Choroid plexus epithelial cell (primary cell): ENCODE measurements around the gene OGFOD2.
A peak's percentile ranks its signal among the peaks of the same experiment; 100 is the strongest.
"Not testable (repeated sequence)": the region's sequence is repeated elsewhere in the genome, so short reads cannot be mapped to it uniquely, and the experiment has no call there.

Source experiments
- DNase-seq: peaks from one replicate; pipeline ENCODE4 v3.0.0-alpha.2; 2010; ENCODE audit warnings: low read depth
- H3K4me3 ChIP-seq: 2 replicates; pipeline ENCODE4 v1.5.1; 2011; ENCODE audit warnings: low read depth, mild to moderate bottlenecking, control low read depth, low read length, moderate library complexity
- CTCF ChIP-seq: conservative IDR thresholded peaks from 2 replicates; pipeline ENCODE4 v1.5.1; 2011; ENCODE audit warnings: low read depth, mild to moderate bottlenecking, control low read depth, inconsistent platforms, low read length, moderate library complexity

The OGFOD2 gene

GRCh38 chr12:123006977-123007376, 31.9 kb downstream of the OGFOD2 start:
- DNase-seq = peak; percentile 10
- TF ChIP-seq CTCF = no peak
- H3K4me3 ChIP-seq = no peak overlapping the region

GRCh38 chr12:123010110-123010509, 35.1 kb downstream of the OGFOD2 start:
- no peak for DNase-seq
- no peak for TF ChIP-seq CTCF
- H3K4me3 ChIP-seq = no peak overlapping the region

- no peak overlapping the region for H3K4me3 ChIP-seq
- peak; percentile 5 for DNase-seq
- peak; percentile 16 for TF ChIP-seq CTCF
These were observed 35.6 kb downstream of the OGFOD2 start for GRCh38 chr12:123010681-123011080.

GRCh38 chr12:123011701-123012100, 36.7 kb downstream of the OGFOD2 start:
- TF ChIP-seq CTCF = no peak
- H3K4me3 ChIP-seq = no peak overlapping the region
- peak; percentile 51 for DNase-seq

- TF ChIP-seq CTCF = no peak
- DNase-seq = no peak
- H3K4me3 ChIP-seq = no peak overlapping the region
These were observed 38.4 kb downstream of the OGFOD2 start for GRCh38 chr12:123013185-123014095.

GRCh38 chr12:123014473-123014872, 39.4 kb downstream of the OGFOD2 start:
- DNase-seq, H3K4me3 ChIP-seq: not testable (repeated sequence)

GRCh38 chr12:123017753-123018152, 42.7 kb downstream of the OGFOD2 start:
- TF ChIP-seq CTCF = no peak
- DNase-seq = no peak
- H3K4me3 ChIP-seq = no peak overlapping the region
